ENCODE results near the gene CDC42EP3. TPM values are rescaled to one million over a fixed set of nuclear protein-coding genes. Genes with fewer than 3 reads are reported as not detected.

The CDC42EP3 gene
- total RNA-seq, 6 experiments from 2014 or later: 159 to 248 (median 201) TPM

DNA sequence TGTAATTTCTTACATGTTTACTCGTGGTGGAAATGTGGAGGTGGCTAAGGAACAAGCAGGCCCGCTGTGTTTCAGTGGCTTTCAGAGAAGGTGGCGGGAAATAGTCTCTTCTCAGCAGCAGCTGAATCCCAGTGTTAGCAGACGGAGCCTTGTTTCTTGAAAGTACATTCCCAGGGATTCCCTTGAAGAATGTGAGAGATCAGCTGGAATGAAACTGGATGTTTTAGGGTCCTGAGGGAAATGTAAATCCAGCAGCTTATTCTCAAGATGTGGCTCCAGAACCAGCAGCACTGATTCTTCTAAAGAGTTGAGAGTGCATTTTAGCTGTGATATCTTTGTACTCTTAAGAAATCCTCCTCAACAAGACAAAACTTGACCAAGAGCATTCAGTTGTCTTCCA lies 59.1 kb downstream of the CDC42EP3 start:
- no peaks in the 10 kb centered on the region for H3K9me3 Mint-ChIP-seq
- DNase-seq: no peak
- H3K4me1 Mint-ChIP-seq (ENCODE audit: low read depth): peaks cover 46% of the 10 kb centered on the region
- no peak for TF ChIP-seq CTCF (IDR thresholded peaks at IDR 0.05)
- no peak overlapping the region for H3K27ac Mint-ChIP-seq
- H3K36me3 Mint-ChIP-seq (ENCODE audit: low read depth): peaks cover 6% of the 10 kb centered on the region
- H3K27me3 Mint-ChIP-seq (ENCODE audit: insufficient read depth): peaks cover 3% of the 10 kb centered on the region
- no peak overlapping the region for H3K4me3 Mint-ChIP-seq

DNA sequence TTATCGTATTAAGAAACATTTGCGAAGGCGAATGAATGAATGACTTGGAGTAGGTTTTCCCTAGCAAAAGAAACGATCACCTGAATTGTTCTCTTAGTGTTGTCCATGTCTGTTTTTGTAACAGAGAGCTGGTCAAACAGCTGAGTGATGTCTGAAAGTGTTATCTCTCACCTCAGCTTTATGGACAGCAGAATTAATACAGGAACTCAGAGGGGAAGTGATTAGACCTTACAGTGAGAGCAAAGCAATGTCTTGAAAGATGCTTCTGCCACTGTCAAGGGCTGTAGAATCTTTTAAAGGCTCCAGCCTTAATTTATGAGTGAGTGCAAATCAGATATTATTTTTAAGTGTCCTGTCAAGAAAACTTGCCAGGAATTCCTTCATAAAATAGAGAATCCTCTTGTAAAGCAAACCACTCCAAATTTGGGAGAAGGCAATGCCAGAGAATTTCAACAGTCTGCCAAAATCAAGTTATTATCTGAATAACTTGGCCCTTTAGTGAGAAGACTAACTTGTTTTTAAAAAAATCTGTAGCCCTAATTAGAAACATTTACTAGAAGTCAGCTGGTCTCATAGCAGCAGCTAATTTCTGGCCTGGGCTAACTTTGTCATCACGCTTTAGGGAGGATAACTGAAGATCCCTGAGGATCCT lies 60.7 kb downstream of the CDC42EP3 start:
- TF ChIP-seq CTCF (IDR thresholded peaks at IDR 0.05): no peak
- DNase-seq: no peak
- no peak overlapping the region for H3K4me3 Mint-ChIP-seq
- peaks cover 7% of the 10 kb centered on the region for H3K36me3 Mint-ChIP-seq (ENCODE audit: low read depth)
- H3K27ac Mint-ChIP-seq: no peak overlapping the region
- H3K4me1 Mint-ChIP-seq (ENCODE audit: low read depth): peaks cover 32% of the 10 kb centered on the region
- peaks cover 4% of the 10 kb centered on the region for H3K27me3 Mint-ChIP-seq (ENCODE audit: insufficient read depth)
- no peaks in the 10 kb centered on the region for H3K9me3 Mint-ChIP-seq

DNA sequence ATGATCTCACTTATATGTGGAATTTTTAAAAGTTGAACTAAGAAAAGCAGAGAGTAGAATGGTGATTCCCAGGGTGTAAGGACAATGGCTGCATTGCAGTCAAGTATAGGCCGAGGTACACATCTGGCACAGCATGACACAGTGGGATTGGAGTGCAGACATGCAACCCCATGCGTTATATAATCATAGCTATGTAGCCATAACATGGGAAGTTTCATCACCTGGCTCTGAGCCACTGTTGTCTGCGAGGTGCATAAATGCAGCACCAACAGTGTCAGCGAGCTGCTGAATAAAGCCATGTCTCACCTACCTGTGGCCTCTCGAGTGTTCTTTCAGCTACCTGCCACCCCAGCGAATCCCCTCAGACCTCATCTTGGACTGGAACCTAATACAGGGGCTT lies 61.7 kb downstream of the CDC42EP3 start:
- DNase-seq: no peak
- Mint-ChIP-seq H3K27ac (no peak overlapping the region), H3K27me3 (ENCODE audit: insufficient read depth) (peaks cover 4% of the 10 kb centered on the region), H3K4me1 (ENCODE audit: low read depth) (peaks cover 32% of the 10 kb centered on the region), H3K9me3 (no peaks in the 10 kb centered on the region), H3K4me3 (no peak overlapping the region), H3K36me3 (ENCODE audit: low read depth) (peaks cover 7% of the 10 kb centered on the region)
- TF ChIP-seq CTCF (IDR thresholded peaks at IDR 0.05): no peak

DNA sequence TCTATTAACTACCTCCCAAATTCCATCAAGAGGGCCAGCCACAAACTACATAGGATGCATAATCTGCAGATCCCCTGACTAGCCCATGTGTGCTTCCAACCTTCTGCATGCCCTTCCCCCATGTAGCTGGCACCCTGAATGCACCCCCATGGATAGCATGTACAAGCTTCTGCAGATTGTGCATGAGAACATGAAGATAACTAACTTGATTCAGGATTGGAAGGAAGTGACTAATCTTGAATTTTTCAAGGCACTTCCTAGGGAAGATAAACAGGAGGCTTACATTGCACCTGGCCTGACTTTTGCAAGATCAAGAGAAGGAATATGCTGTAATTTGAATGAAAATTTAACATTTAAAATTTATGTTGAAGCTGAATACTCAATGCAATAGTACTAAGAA lies 66.7 kb downstream of the CDC42EP3 start:
- Mint-ChIP-seq H3K27me3 (ENCODE audit: insufficient read depth) (peaks cover 1% of the 10 kb centered on the region), H3K4me3 (no peak overlapping the region), H3K4me1 (ENCODE audit: low read depth) (peaks cover 22% of the 10 kb centered on the region), H3K27ac (no peak overlapping the region), H3K9me3 (no peaks in the 10 kb centered on the region), H3K36me3 (ENCODE audit: low read depth) (peaks cover 7% of the 10 kb centered on the region)
- DNase-seq: no peak
- no peak for TF ChIP-seq CTCF (IDR thresholded peaks at IDR 0.05)

DNA sequence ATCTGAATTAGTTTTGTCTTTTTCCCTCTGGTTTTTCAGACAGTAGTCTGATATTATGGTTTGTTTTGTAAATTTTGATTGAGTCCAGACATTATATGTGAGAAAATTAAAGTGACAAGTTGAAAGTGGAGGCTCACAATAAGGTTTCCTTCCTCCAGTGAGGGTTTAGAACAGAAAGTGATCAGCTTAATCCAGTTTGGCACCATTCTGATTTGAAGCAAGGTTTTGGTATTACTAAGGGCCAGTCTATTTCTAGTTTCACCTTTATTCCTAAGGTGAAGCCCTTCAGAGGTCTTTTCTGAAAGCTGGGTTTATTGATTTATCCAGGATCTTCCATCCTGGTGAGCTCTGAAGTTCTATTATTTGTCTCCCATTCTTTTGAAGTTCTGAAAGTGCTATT lies 68.7 kb downstream of the CDC42EP3 start:
- Mint-ChIP-seq H3K36me3 (ENCODE audit: low read depth) (peaks cover 10% of the 10 kb centered on the region), H3K27ac (no peak overlapping the region), H3K4me3 (no peak overlapping the region), H3K4me1 (ENCODE audit: low read depth) (peaks cover 22% of the 10 kb centered on the region), H3K9me3 (no peaks in the 10 kb centered on the region), H3K27me3 (ENCODE audit: insufficient read depth) (peaks cover 1% of the 10 kb centered on the region)
- no peak for TF ChIP-seq CTCF (IDR thresholded peaks at IDR 0.05)
- DNase-seq: no peak

Data from HFFc6 (cell line).